ENCODE data around the gene MRPS2.
"Not testable (repeated sequence)": the region's sequence is repeated elsewhere in the genome, so short reads cannot be mapped to it uniquely, and the experiment has no call there.

MRPS2 gene

DNA sequence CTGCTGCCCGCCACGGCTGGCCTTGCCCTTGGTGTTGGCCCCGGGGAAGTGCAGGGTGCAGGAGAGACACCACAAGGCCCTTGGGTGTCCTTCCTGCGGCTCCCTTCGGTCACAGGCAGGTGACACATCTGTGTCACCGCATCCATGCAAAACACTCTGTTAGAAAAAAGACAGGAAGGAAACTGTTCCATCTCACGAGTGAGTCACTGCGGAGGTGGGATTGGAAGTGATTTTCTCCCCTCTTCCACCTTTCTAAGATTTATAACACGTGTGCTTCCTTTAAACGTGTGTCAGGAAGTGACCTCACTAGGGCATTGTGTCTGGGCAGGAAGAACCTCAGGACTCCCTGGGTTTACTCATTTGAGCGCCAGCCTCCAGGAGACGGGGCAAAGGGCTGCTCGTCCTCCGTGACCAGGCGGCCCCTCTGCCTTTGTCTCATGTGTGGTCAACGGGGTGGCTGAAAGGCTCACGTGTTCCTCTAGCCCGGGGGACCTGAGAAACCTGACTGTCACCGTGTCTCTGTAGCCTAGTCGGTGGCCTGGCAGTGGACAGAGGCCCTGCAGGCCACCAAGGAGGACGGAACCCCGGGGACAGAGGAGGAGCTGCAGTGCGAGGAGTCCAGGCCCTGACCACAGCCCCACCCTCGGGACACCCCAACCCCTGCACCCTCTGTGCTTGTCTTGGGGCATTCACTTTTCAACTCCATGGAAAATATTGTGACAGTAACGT is 15.8 kb downstream of the MRPS2 start:
- DNase-seq: no peak

DNA sequence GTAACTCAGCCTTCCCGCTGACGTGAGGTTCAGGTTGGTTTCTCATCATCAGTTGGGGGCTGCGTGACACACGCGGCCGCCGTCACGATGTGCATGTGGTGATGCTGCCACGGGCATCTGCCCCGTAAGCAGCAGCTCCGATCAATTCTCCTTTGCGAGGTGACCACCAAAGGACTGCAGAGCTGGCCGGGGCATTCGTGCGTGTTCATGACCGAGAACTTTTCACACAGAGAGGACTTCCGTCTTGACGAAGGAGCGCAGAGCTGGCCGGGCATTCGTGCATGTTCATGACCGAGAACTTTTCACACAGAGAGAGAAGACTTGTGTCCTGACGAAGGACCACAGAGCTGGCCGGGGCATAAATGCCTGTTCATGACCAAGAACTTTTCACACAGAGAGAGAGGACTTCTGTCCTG is 16.9 kb downstream of the MRPS2 start:
- no peak for DNase-seq

DNA sequence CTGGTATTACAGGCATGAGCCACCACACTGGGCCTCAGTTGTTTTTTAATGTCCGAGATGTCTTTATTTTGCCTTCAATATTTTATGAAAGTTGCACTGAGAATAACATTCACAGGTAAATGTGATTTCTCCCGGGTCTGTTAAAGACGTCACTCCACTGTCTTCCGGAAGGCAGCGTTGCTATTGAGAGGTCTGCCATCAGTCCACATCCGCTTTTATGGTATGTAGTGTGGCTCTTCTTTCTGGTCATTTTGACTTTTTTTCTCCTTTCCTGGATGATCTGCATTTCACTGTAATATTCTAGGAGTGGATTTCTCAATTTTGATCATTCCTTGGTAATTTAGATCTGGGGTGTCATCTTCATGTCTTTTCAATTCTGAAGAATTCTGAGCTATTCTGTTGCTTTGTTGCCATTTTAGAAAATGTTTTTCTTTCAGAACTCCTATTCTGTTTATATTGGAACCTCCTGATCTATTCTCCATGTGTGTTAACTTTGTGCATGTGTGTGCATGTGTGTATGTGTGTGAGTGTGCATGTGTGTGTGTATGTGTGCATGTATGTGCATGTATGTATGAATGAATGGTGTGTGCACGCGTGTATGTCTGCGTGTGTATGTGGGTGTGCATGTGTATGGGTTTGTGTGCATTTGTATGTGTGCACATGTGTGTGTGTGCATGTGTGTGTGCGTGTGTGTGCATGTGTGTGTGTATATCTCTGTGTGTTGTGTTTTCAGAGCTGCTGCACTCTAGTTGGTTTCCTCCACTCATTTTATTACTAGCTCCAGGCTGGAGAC is 18.9 kb downstream of the MRPS2 start:
- DNase-seq: no peak

DNA sequence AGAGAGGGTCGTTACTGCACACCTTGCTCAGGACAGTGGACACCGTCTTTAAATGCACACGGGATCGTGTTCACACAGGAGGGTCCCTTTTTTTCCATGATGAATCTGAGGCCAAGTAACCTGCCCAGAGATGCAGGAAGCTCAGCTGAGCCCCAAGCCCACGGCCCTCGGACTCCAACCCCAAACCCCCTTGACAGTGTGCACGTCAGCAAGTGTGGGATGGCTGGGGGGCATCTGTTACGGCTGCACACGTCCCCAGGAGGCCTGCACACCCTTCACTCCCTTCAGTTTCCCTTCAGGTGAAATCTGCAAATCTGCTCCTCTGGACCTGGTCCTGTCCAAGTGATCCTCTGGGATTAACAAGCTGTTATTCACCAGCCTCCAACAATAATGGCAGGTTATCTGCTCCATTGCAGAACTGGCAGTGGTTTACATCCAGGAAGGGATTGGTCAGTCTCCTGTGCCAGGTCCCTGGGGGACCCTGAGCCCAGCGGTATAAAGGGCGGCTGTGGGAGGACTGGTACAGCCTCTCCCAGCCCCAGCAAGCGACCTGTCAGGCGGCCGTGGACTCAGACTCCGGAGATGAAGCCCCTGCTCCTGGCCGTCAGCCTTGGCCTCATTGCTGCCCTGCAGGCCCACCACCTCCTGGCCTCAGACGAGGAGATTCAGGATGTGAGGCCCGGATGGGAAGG is 20.6 kb downstream of the MRPS2 start, which contains the start of gene LCN1:
Gene LCN1, plus strand, starts transcription at position 525 of the 692 bp plus-strand sequence. Its CDS starts 58 bp downstream, at position 583.
- no peak for DNase-seq

DNA sequence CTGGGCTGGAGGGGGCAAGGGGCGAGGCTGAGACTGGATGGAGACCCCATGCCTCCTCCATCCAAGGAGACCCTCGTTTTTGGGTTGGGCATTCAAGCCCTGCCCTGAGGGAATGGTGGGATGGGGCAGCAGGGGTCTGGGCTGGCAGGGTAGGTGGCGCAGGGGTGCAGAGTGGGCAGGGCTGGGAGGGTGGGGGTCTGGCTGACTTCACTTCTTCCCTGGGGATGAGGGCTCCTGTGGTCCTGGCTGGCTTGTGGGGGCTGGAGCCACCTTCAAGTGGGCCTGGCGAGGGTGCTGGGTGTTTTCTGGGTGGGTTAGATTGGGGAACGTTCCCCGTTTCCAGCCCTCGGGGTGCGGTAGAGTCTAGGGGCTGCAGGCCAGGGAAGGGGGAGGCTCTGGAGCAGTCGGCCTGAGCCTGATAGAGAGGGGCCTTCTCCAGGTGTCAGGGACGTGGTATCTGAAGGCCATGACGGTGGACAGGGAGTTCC is 21.2 kb downstream of the MRPS2 start:
- DNase-seq: no peak

GRCh38 chr9:135522137-135522877 is 21.8 kb downstream of the MRPS2 start:
- DNase-seq: no peak

DNA sequence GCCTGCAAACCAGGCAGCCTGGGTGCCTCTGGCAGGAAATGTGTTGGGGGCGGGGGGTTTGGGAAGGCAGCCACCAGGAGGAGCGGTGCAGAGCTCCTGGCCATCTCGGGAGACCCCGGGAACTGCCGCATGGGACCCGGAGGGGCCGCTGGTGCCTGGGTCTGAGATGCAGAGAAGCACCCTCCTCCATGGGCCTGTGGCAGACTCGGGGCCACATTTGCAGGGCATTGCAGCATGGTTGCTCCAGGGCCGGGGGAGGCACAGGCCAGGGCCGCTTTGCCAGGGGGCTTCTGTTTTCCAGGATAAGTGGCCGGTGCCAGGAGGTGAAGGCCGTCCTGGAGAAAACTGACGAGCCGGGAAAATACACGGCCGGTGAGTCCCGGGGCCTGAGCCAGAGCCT is 22.4 kb downstream of the MRPS2 start:
- no peak for DNase-seq

DNA sequence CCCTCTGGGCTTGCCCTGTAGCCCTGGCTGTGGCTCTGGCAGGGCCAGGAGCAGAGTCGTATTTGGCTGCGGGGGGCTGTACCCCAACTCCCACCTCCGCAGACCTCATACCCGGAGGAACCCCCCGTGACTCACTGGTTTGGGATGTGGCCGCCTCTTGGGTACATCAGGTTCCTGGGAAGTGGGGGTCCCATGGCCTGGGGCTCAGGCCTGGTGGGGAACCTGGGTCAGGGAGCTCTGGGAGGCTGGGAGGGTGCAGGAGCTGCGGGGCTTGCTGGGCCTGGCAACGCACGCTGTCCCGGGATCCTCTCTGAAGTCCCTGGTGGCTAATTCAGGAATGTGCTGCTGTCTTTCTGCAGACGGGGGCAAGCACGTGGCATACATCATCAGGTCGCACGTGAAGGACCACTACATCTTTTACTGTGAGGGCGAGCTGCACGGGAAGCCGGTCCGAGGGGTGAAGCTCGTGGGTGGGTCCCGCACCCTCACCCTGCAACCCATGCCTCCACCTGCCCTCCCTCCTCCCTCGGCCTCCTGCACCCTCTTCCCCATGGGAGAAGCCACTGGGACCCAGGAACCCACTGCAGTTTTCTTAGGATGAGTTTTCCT is 23.1 kb downstream of the MRPS2 start:
- DNase-seq: no peak

DNA sequence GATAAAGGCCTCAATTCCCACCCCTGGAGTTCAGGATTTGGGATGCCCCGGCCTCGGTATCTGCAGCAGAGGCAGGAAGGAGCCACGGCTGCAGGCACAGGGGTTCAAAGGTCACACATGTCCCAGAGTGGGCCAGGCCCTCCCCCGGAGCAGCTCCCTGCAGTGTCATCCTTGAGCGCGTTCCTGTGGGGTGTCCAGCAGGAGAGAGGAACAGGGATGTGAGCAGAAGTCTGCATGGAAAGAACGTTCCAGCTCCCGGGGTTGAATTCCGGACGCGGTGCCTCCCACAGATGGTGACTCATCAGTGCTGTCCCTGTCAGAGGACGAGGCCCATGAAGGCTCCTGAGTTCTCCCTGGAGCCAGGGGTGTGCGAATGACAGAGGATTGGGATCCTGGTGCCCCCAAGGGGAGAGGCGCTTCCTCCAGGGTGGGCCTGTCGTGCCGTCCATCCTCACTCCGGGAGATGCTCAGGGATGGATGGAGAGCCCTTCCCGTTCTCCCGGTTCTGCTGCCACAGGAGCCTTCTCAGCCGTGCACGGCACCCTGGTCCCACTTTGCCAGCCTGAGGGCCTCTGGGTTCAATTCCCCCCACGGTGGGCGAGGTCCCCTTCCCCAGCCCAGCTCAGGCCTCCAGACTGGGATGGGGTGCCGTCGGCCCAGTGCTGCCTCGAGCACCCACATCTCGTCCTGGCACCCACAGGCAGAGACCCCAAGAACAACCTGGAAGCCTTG is 23.8 kb downstream of the MRPS2 start:
- no peak for DNase-seq

DNA sequence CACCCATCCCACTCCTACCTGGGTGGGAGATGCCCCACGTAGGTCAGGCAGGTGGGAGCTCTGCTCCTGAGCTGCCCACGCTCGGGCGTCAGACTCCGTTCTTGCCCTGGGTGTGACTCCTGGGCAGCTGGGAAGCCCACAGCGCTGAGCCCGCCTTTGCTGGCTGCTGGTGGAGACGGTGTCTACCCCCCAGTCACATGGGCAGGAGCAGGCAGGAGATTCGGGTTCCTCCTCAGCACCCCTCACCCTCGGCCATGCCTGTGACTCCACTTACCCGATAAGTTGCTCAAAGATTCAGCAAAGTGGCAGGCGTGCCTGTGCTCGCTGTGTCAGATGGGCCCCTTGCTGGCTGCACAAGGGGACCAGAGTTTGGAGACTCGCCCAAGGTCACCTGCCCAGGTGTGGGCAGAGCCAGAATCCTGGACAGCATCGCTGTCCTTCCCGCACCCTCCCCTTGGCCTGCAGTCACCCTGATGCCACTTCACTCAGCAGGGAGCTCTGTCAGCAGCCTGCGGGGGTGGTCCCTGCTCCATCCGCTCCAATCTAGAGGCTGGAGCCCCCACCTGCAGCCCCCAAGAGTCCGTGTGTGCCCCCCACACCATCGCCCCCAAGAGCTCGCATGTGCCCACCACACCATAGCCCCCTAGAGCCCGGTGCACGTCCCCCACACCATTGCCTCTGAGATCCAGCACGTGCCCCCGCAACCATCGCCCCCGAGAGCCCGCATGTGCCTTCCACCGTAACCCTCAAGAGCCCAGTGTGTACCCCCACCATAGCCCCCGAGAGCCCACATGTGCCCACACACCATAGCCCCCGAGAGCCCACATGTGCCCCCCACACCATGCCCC is 25.0 kb downstream of the MRPS2 start:
- DNase-seq: no peak

DNA sequence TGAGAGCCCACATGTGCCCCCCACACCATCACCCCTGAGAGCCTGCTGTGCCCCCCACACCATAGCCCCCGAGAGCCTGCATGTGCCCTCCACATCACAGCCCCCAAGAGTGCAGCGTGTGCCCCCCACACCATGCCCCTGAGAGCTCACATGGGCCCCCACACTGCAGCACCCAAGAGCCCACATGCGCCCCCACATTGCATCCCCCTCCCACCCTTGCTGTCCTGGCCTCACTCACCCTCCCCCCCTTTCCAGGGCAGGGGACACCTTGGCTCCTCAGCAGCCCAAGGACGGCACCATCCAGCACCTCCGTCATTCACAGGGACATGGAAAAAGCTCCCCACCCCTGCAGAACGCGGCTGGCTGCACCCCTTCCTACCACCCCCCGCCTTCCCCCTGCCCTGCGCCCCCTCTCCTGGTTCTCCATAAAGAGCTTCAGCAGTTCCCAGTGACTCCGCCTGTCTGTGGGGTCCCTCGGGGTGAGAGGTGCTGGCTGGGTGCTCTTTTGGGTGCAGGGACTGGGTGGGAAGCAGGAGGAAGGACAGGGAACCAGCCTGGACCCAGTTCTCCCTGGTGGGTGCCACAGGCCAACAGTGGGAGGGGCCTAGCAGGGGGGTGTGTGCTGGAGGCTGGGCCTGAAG is 25.7 kb downstream of the MRPS2 start:
- DNase-seq: no peak

DNA sequence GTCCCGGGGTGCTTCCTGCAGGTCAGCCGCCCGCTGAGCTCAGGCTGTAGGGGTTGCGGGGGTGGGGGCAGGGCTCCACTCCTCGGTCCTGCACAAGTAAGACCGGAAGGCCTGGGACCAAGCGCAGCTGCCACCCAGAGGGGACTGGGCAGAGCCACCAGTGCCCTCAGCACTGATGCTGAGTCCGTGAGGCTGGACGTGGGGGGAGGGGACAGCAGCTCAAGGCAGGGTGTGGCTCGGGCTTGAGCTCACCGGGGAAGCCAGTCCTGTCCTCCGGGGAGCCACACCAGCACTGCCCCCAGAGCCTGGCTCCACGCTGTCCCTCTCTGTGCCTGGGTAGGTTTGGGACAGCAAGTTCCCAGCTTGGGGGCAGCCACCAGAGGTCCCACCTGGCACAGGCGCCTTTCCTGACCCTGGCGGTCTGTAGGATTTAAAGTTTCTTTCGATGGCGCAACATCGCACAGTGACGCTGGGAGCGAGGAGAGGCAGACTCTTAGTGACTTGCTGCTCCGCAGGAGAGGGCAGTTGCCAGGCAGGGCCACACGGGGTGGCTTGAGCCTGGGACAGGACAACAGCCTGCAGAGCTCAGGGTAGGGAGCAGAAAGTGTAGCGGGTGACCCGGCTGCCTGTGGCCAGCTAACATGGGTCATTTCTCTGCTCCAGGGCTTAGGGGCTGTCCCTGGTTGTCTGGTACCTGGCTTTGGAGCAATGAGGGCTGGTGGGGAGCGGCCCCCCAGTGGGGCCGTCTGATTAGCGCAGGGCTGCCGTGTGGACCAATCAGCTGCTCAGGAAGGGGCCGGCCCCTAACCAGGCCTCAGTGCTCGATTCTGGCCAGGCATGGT is 26.5 kb downstream of the MRPS2 start:
- no peak for DNase-seq

GRCh38 chr9:135528842-135529435 is 28.5 kb downstream of the MRPS2 start:
- not testable (repeated sequence) for DNase-seq

GRCh38 chr9:135530146-135530545 is 29.7 kb downstream of the MRPS2 start:
- no peak for DNase-seq

DNA sequence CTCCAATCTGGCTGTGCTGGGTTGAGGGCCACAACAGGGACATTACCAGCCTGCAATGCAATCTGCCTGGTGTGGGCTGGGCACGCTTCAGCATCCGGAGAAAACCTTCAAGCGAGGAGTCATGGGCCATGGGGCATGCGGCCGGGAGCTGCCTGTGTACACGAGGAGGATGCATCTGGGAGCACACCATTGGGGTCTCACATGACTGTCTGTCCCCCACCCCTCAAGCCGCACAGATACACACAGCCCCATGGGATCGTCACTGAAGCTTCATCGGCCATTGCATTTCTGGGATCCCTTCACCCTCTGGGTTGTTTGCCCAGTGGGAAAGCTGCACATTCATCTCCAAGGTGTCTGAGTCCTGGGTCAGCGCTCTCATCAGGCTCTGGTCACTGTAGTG is 30.6 kb downstream of the MRPS2 start:
- no peak for DNase-seq

GRCh38 chr9:135533113-135533512 is 32.6 kb downstream of the MRPS2 start:
- no peak for DNase-seq

- no peak for DNase-seq
Measured at GRCh38 chr9:135533674-135534073, 33.2 kb downstream of the MRPS2 start.

- DNase-seq: not testable (repeated sequence)
Measured at GRCh38 chr9:135534192-135534711, 33.8 kb downstream of the MRPS2 start.

All from right hindlimb (tissue), 1 donor.